Mucosa of stomach (tissue), 1 donor: ENCODE data around the gene ACVR1B.

Experiments used
- H3K27me3 ChIP-seq: one replicate; pipeline ENCODE4 v1.7.0; 2013; ENCODE audit warnings: mild to moderate bottlenecking, low read length; ENCODE audit not compliant: control insufficient read depth, insufficient read depth
- H3K36me3 ChIP-seq: one replicate; pipeline ENCODE4 v1.7.0; 2013; ENCODE audit warnings: low read length; ENCODE audit not compliant: control insufficient read depth, insufficient read depth
- H3K4me1 ChIP-seq: one replicate; pipeline ENCODE4 v1.7.0; 2013; ENCODE audit warnings: mild to moderate bottlenecking, low read length; ENCODE audit not compliant: control insufficient read depth, insufficient read depth
- H3K4me3 ChIP-seq: one replicate; pipeline ENCODE4 v1.7.0; 2013; ENCODE audit warnings: low read length
- H3K9ac ChIP-seq: one replicate; pipeline ENCODE4 v1.7.0; 2013; ENCODE audit warnings: mild to moderate bottlenecking, low read length, moderate library complexity
- H3K9me3 ChIP-seq: one replicate; pipeline ENCODE4 v1.7.0; 2013; ENCODE audit warnings: mild to moderate bottlenecking, low read length, moderate library complexity; ENCODE audit not compliant: control insufficient read depth
- donor health status: Pancreatic carcinoma.

Gene ACVR1B

DNA sequence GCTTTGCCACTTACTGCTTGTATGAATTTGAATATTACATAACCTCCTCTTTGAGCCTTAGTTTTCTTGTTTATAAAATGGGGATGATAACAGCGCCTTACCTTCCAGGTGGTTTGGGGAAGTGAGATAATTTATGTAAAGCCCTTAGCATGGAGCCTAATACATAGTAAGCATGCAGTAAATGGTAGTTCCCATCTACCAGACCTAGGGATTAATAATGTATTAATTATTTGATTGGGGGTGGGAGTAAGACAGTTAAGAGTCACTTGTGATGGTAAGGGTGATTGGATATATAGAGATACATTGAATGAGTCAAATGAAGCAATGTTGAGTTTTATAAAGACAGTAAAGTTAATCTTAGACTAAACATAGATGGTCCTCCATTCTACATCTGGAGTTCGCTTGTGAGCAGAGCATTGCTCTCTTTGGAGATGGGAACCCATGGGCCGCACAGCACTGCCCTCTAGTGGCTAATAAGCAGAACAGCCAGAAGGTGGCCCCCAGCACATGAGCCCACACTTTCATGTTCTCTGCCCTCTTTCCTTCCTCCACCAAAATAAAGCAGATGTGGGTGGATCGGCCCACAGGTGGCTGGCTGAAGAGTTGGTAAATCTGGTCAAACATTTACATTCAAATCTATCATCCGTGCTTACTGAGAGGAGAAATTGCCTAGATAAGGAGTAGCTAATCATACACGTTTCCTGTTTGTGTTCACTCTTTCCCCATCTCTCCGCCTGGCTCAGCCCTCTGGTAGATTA lies 28.7 kb downstream of the ACVR1B start:
- peaks cover 38% of the 10 kb centered on the region for H3K4me1 ChIP-seq
- no peak overlapping the region for H3K9ac ChIP-seq
- H3K4me3 ChIP-seq: no peak overlapping the region
- H3K9me3 ChIP-seq: no peaks in the 10 kb centered on the region
- H3K36me3 ChIP-seq: peaks cover 11% of the 10 kb centered on the region
- no peaks in the 10 kb centered on the region for H3K27me3 ChIP-seq

DNA sequence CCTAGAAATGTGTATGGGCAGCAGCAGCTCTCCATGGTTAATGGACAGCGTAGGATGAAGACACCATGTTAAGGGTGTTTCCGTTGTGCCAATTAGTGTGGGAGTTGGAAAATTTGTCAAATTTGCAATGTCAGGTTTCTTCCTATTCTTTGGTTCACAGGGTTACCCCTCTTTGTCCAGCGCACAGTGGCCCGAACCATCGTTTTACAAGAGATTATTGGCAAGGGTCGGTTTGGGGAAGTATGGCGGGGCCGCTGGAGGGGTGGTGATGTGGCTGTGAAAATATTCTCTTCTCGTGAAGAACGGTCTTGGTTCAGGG lies 29.3 kb downstream of the ACVR1B start:
- Histone ChIP-seq H3K9ac (no peak overlapping the region), H3K36me3 (peaks cover 7% of the 10 kb centered on the region), H3K4me1 (peaks cover 32% of the 10 kb centered on the region), H3K9me3 (no peaks in the 10 kb centered on the region), H3K4me3 (no peak overlapping the region), H3K27me3 (no peaks in the 10 kb centered on the region)

DNA sequence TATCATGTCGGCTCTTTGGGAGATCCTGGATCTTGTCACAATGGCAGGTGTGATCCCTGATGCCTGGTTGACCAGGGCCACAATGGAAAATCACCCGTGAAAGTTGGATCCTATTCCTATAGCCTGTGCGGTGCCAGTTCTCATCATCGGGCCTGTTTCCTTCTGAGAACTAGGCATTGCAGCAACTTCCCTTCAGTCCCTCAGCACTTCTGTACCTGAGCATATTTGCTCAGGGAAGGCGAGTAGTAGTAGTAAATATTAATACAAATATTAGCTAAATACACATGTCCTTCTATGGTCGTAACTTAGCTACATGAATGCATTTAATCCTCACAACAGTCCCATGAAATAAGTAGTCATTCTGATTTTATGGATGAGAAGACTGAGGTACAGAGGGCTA lies 33.2 kb downstream of the ACVR1B start:
- H3K9me3 ChIP-seq: no peaks in the 10 kb centered on the region
- peaks cover 22% of the 10 kb centered on the region for H3K4me1 ChIP-seq
- H3K4me3 ChIP-seq: no peak overlapping the region
- peaks cover 9% of the 10 kb centered on the region for H3K36me3 ChIP-seq
- H3K9ac ChIP-seq: no peak overlapping the region
- H3K27me3 ChIP-seq: no peaks in the 10 kb centered on the region

DNA sequence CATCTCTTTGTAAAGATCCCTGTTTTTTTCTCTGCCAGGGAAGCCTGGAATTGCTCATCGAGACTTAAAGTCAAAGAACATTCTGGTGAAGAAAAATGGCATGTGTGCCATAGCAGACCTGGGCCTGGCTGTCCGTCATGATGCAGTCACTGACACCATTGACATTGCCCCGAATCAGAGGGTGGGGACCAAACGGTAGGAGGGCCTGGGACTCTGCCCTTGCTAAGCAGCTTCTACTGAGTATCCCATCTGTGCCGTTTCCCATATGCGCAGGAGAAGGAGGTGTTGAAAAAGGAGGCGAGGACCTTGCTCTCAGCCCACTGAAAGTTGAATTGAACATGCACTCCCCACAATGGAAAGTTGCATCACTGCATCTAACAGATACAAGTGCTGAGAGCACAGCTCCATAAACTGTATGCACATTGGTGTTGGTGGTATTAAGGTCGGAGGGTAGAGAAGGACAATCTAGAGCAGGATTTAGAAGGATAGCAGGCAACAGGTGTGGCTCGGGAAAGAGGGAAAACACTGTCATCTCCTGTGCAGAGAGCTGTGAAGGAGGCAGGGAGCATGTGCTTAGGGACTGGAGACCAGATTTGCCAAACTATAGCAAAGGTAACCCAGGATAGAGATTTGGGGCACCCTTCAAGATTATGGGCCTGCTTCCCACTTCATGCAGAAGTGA lies 33.8 kb downstream of the ACVR1B start:
- H3K9me3 ChIP-seq: no peaks in the 10 kb centered on the region
- H3K4me3 ChIP-seq: no peak overlapping the region
- H3K9ac ChIP-seq: no peak overlapping the region
- H3K4me1 ChIP-seq: peaks cover 15% of the 10 kb centered on the region
- peaks cover 9% of the 10 kb centered on the region for H3K36me3 ChIP-seq
- no peaks in the 10 kb centered on the region for H3K27me3 ChIP-seq

DNA sequence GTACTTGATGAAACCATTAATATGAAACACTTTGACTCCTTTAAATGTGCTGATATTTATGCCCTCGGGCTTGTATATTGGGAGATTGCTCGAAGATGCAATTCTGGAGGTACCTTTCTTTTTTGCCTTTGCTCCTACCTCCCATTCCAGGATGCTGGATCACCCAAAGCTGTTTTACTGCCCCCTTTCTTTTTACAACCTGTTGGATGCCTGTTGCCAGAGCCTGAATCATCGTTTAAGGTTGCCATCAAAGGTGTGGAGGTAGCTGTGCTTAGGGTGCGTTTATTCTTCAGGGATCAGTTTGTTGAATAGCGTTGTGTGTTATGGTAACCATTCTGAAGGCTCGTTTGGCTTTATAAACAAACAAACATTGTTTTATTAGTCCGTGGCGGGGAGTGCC lies 35.3 kb downstream of the ACVR1B start:
- H3K9ac ChIP-seq: no peak overlapping the region
- H3K9me3 ChIP-seq: no peaks in the 10 kb centered on the region
- no peaks in the 10 kb centered on the region for H3K27me3 ChIP-seq
- no peak overlapping the region for H3K4me3 ChIP-seq
- H3K36me3 ChIP-seq: peaks cover 9% of the 10 kb centered on the region
- peaks cover 10% of the 10 kb centered on the region for H3K4me1 ChIP-seq

DNA sequence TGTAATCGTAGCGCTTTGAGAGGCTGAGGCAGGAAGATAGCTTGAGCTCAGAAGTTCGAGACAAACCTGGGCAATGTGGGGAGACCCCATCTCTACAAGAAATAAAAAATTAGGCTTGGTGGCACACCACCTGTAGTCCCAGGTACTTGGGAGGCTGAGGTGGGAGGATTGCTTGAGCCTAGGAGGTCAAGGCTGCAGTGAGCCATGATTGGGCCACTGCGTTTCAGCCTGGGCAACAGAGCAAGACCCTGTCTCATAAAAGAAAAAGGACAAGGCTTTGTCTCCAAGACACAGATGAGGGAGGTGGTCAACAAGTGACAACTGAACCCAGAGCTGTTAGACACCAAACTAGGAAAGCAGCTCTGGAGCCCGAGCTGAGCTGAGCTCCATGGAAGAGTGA lies 40.7 kb downstream of the ACVR1B start:
- no peak overlapping the region for H3K9ac ChIP-seq
- no peak overlapping the region for H3K4me3 ChIP-seq
- no peaks in the 10 kb centered on the region for H3K9me3 ChIP-seq
- H3K27me3 ChIP-seq: no peaks in the 10 kb centered on the region
- no peaks in the 10 kb centered on the region for H3K4me1 ChIP-seq
- peaks cover 16% of the 10 kb centered on the region for H3K36me3 ChIP-seq

DNA sequence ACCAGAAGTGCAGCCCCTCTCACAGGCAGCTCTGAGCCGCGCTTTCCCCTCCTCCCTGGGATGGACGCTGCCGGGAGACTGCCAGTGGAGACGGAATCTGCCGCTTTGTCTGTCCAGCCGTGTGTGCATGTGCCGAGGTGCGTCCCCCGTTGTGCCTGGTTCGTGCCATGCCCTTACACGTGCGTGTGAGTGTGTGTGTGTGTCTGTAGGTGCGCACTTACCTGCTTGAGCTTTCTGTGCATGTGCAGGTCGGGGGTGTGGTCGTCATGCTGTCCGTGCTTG lies 43.0 kb downstream of the ACVR1B start:
- no peaks in the 10 kb centered on the region for H3K4me1 ChIP-seq
- no peaks in the 10 kb centered on the region for H3K27me3 ChIP-seq
- no peak overlapping the region for H3K9ac ChIP-seq
- peaks cover 14% of the 10 kb centered on the region for H3K36me3 ChIP-seq
- no peaks in the 10 kb centered on the region for H3K9me3 ChIP-seq
- no peak overlapping the region for H3K4me3 ChIP-seq

DNA sequence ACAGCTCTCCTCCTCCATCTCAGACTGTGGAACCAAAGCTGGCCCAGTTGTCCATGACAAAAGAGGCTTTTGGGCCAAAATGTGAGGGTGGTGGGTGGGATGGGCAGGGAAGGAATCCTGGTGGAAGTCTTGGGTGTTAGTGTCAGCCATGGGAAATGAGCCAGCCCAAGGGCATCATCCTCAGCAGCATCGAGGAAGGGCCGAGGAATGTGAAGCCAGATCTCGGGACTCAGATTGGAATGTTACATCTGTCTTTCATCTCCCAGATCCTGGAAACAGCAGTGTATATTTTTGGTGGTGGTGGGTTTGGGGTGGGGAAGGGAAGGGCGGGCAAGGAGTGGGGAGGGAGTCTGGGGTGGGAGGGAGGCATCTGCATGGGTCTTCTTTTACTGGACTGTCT lies 43.5 kb downstream of the ACVR1B start:
- H3K4me3 ChIP-seq: no peak overlapping the region
- no peaks in the 10 kb centered on the region for H3K9me3 ChIP-seq
- no peaks in the 10 kb centered on the region for H3K4me1 ChIP-seq
- H3K27me3 ChIP-seq: no peaks in the 10 kb centered on the region
- peaks cover 14% of the 10 kb centered on the region for H3K36me3 ChIP-seq
- no peak overlapping the region for H3K9ac ChIP-seq

DNA sequence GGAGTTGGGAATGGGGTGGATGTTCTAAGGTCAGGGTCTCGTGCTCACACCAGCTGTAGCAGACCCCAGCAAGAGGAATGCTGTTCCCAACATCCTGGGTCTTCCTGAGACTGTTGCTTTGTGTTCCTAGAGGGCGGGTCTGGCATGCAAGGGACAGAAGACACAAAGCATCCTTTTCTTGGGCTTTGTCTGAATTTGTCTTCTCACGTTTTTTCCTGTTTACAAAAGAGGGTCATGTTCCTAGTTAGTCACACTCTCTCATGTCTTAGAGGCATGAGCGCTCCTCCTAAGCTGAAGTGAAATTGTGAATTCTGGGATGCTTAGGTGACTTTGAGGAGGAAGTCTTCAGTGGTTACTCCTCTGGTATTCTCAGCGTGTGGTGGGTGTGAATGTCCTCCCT lies 45.6 kb downstream of the ACVR1B start:
- Histone ChIP-seq H3K27me3 (no peaks in the 10 kb centered on the region), H3K4me3 (no peak overlapping the region), H3K36me3 (peaks cover 14% of the 10 kb centered on the region), H3K4me1 (no peaks in the 10 kb centered on the region), H3K9ac (no peak overlapping the region), H3K9me3 (no peaks in the 10 kb centered on the region)

DNA sequence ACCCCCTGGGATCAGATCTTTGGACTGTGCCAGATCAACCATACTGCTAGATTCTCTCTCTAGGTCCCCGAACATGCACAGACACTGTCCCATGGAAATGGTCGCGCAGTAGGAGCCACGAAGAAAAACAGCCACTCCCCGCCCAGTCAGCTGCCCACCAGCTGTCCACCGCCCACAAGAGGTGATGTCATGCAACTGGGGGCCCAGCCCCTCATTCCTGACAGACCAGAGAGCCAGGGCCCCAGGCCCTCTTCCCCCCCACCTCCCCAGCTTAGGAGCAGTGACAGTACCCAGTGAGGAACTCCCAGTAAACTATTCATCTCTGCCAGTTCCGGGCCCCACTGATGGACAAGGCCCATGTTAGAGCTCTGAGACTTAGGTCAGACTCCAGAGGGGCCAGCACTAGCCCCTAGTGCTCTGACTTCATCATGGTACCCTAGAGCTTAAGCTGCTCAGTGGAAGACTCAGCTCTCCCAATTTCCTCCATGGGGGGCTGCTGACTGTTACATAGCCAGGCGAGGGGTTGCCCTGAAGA lies 51.6 kb downstream of the ACVR1B start:
- no peak overlapping the region for H3K9ac ChIP-seq
- H3K4me1 ChIP-seq: peaks cover 11% of the 10 kb centered on the region
- H3K27me3 ChIP-seq: peaks cover 36% of the 10 kb centered on the region
- H3K9me3 ChIP-seq: no peaks in the 10 kb centered on the region
- H3K36me3 ChIP-seq: no peaks in the 10 kb centered on the region
- no peak overlapping the region for H3K4me3 ChIP-seq

DNA sequence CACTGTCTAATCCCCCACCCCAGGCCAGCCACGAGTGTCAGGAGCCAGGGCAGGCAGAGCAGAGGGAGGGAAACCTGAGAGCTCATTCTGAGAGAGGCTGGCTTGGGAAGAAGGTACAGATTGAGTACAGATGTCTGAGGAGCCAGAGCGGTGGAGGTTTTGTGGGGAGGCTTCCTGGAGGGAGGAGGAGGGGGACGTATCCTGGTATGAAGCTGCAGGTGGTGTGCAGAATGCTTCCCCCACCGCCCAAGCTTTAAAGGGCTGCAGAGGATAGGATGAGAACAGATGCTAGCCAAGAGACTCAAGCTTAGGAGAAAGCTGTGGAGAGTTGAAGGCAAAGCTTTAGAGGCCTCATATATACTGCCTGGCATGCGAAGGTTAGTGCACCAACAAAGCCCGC lies 52.1 kb downstream of the ACVR1B start:
- peaks cover 36% of the 10 kb centered on the region for H3K27me3 ChIP-seq
- no peaks in the 10 kb centered on the region for H3K9me3 ChIP-seq
- H3K4me1 ChIP-seq: peaks cover 11% of the 10 kb centered on the region
- H3K4me3 ChIP-seq: no peak overlapping the region
- H3K9ac ChIP-seq: no peak overlapping the region
- no peaks in the 10 kb centered on the region for H3K36me3 ChIP-seq

DNA sequence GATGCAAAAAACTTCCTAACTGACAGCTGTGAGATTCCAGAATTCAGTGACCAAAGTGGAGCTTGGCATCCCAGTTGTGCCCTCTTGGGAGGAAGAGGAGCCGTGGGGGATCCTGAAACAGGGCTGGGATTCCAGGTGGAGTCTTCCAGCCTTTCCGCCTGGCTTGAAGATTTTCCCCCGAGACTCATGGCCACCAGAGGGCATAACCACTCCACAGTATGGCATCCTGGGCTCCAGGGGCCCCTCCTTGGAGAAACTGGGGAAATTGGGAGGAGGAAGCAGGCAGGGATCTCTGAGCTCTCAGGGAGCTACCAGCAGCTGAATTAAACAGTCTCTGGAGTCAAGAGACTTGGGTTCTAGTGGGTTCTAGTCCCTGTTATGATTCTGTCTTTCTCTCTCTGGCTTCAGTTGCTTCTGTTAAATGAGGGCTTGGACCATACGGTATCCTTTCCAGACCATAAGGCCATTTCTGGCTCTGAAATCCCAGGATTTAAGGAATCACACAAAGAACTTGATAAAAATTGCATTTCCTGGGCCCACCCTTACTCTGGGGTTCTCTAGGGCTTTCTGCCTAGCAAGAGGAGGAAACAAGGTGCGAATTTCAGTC lies 52.6 kb downstream of the ACVR1B start:
- Histone ChIP-seq H3K9me3 (no peaks in the 10 kb centered on the region), H3K4me3 (no peak overlapping the region), H3K4me1 (peaks cover 11% of the 10 kb centered on the region), H3K27me3 (peaks cover 36% of the 10 kb centered on the region), H3K9ac (no peak overlapping the region), H3K36me3 (no peaks in the 10 kb centered on the region)
